Neural cell (in vitro differentiated cells): Measurements from ENCODE around the gene LRRK1. TPM values are rescaled to one million over a fixed set of nuclear protein-coding genes. Genes with fewer than 3 reads are reported as not detected.

Experiments used
- H2AFZ ChIP-seq: fragments of 200-600, 300-800 bp; sonication (generic), shearing (Covaris generic); 2 replicates; pipeline ENCODE4 v1.6.0; 2014; ENCODE audit warnings: low read depth, mild to moderate bottlenecking, antibody characterized with exemption, low read length, moderate library complexity
- H3F3A ChIP-seq: fragments of 200-600 bp; shearing (Covaris generic); 2 replicates; pipeline ENCODE4 v1.6.1; 2016; ENCODE audit warnings: mild to moderate bottlenecking, moderate library complexity, mixed read lengths, antibody characterized with exemption, low read length; ENCODE audit not compliant: insufficient read depth, poor library complexity, severe bottlenecking
- H3K27ac ChIP-seq: fragments of 200-600, 300-800 bp; sonication (generic), shearing (Covaris generic); 2 replicates; pipeline ENCODE4 v1.5.1; 2014; ENCODE audit warnings: mild to moderate bottlenecking, low read length, moderate library complexity
- H3K27me3 ChIP-seq: fragments of 300-800, 200-600 bp; sonication (generic), shearing (Covaris generic); 2 replicates; pipeline ENCODE4 v1.6.0; 2014; ENCODE audit warnings: mild to moderate bottlenecking, low read depth, low read length, moderate library complexity; ENCODE audit not compliant: insufficient read depth
- H3K36me3 ChIP-seq: fragments of 300-800, 200-600 bp; sonication (generic), shearing (Covaris generic); 2 replicates; pipeline ENCODE4 v1.5.1; 2014; ENCODE audit warnings: mild to moderate bottlenecking, antibody characterized with exemption, low read length, moderate library complexity; ENCODE audit not compliant: insufficient read depth
- H3K4me2 ChIP-seq: fragments of 300-800, 200-600 bp; sonication (generic), shearing (Covaris generic); 2 replicates; pipeline ENCODE4 v1.6.0; 2014; ENCODE audit warnings: mild to moderate bottlenecking, low read length
- H3K4me3 ChIP-seq: fragments of 300-800, 200-600 bp; sonication (generic), shearing (Covaris generic); 2 replicates; pipeline ENCODE4 v1.5.1; 2014; ENCODE audit warnings: mild to moderate bottlenecking, low read length, moderate library complexity
- H3K79me2 ChIP-seq: fragments of 200-600 bp; shearing (Covaris generic); replicated peaks from 2 replicates; pipeline ENCODE4 v1.6.0; 2014; ENCODE audit warnings: mild to moderate bottlenecking, low read length, moderate library complexity; ENCODE audit not compliant: insufficient read depth
- H3K9ac ChIP-seq: fragments of 300-800, 200-600 bp; sonication (generic), shearing (Covaris generic); 2 replicates; pipeline ENCODE4 v1.6.1; 2016; ENCODE audit warnings: mild to moderate bottlenecking, low read length, mixed read lengths
- H3K9me2 ChIP-seq: fragments of 200-600 bp; shearing (Covaris generic); 2 replicates; pipeline ENCODE4 v1.6.1; 2016; ENCODE audit warnings: mild to moderate bottlenecking, low read length, mixed read lengths; ENCODE audit not compliant: insufficient read depth
- H3K9me3 ChIP-seq: fragments of 200-600, 300-800 bp; sonication (generic), shearing (Covaris generic); 2 replicates; pipeline ENCODE4 v1.6.1; 2016; ENCODE audit warnings: mild to moderate bottlenecking, mixed run types, low read length, moderate library complexity, mixed read lengths
- H4K20me1 ChIP-seq: fragments of 200-600 bp; shearing (Covaris generic); 2 replicates; pipeline ENCODE4 v1.6.1; 2016; ENCODE audit warnings: mild to moderate bottlenecking, mixed run types; ENCODE audit not compliant: insufficient read depth
- EP300 ChIP-seq: fragments of 450-650 bp; conservative IDR thresholded peaks from 2 replicates; pipeline ENCODE4 v1.6.1; 2014; ENCODE audit warnings: antibody characterized with exemption, mild to moderate bottlenecking, moderate library complexity; ENCODE audit not compliant: poor library complexity, severe bottlenecking
- EZH2 ChIP-seq: fragments of 200-600, 300-800 bp; shearing (Covaris generic), sonication (generic); IDR thresholded peaks from 2 replicates; pipeline ENCODE4 v1.6.1; 2014; ENCODE audit warnings: antibody characterized with exemption, low read length, borderline replicate concordance, mild to moderate bottlenecking; ENCODE audit not compliant: insufficient read depth, poor library complexity, severe bottlenecking
- MXI1 ChIP-seq: fragments of 450-650 bp; conservative IDR thresholded peaks from 2 replicates; pipeline ENCODE4 v1.6.1; 2014; ENCODE audit warnings: antibody characterized with exemption, mild to moderate bottlenecking; ENCODE audit not compliant: poor library complexity, severe bottlenecking
- POLR2AphosphoS5 ChIP-seq: IDR thresholded peaks from 2 replicates; pipeline ENCODE4 v1.6.1; 2012
- RAD21 ChIP-seq: fragments of 450-650 bp; conservative IDR thresholded peaks from 2 replicates; pipeline ENCODE4 v1.6.1; 2014; ENCODE audit warnings: antibody characterized with exemption, mild to moderate bottlenecking, moderate library complexity
- SMC3 ChIP-seq: fragments of 450-650 bp; conservative IDR thresholded peaks from 2 replicates; pipeline ENCODE4 v1.6.1; 2014; ENCODE audit warnings: antibody characterized with exemption, mild to moderate bottlenecking, moderate library complexity; ENCODE audit not compliant: poor library complexity
- TAF1 ChIP-seq: IDR thresholded peaks from 2 replicates; pipeline ENCODE4 v1.6.1; 2012; ENCODE audit warnings: low read depth
- polyA plus RNA-seq: library from polyadenylated mRNA; depleted of rRNA; stranded (reverse); fragments of >200 nt; gene quantifications from 2 replicates; pipeline ENCODE4 v1.2.3, GENCODE V29; 2014
- TF ChIP-seq, protein P1 (sequence below): IDR thresholded peaks from 2 replicates; pipeline ENCODE4 v1.6.1; 2012; ENCODE audit warnings: borderline replicate concordance
- TF ChIP-seq, protein P2 (sequence below): fragments of 450-650 bp; IDR thresholded peaks from 2 replicates; pipeline ENCODE4 v1.5.1; 2014; ENCODE audit warnings: antibody characterized with exemption, mild to moderate bottlenecking, moderate library complexity; ENCODE audit not compliant: poor library complexity, severe bottlenecking

Gene LRRK1
- polyA plus RNA-seq, 1 donor from 2014 or later: 0.06 TPM

DNA sequence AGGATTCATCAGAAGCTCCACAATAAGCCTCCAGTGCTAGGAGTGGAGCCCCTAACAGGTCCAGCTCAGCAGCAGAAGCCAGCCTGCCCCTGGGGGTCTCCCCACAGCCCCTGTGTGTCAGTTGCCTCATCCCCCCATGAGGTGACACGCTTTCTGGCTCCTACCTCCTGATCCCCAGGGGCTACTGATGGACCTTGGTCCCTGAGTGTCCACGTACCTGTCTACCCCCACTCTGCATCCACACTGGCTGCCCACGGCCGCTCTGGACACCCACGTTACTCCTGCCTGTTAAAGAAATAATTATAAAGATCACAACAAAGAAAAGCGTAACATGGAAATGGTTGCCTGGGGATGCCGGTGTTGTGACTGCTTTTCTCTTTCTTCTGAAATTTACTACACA, 189.6 kb downstream of the LRRK1 start:
- Histone ChIP-seq H3K79me2 (no peaks in the 10 kb centered on the region), H3K9ac (no peak overlapping the region), H3F3A (no peaks in the 10 kb centered on the region), H2AFZ (no peak overlapping the region), H3K9me3 (no peaks in the 10 kb centered on the region), H3K9me2 (no peaks in the 10 kb centered on the region), H3K4me2 (no peak overlapping the region), H3K36me3 (no peaks in the 10 kb centered on the region), H3K27me3 (no peaks in the 10 kb centered on the region), H3K27ac (no peak overlapping the region), H4K20me1 (no peaks in the 10 kb centered on the region), H3K4me3 (no peak overlapping the region)
- TF ChIP-seq SMC3 (no peak), MXI1 (no peak), RAD21 (no peak), EZH2 (no peak), TAF1 (no peak), EP300 (no peak), POLR2AphosphoS5 (no peak)
- TF ChIP-seq, protein P1, sequence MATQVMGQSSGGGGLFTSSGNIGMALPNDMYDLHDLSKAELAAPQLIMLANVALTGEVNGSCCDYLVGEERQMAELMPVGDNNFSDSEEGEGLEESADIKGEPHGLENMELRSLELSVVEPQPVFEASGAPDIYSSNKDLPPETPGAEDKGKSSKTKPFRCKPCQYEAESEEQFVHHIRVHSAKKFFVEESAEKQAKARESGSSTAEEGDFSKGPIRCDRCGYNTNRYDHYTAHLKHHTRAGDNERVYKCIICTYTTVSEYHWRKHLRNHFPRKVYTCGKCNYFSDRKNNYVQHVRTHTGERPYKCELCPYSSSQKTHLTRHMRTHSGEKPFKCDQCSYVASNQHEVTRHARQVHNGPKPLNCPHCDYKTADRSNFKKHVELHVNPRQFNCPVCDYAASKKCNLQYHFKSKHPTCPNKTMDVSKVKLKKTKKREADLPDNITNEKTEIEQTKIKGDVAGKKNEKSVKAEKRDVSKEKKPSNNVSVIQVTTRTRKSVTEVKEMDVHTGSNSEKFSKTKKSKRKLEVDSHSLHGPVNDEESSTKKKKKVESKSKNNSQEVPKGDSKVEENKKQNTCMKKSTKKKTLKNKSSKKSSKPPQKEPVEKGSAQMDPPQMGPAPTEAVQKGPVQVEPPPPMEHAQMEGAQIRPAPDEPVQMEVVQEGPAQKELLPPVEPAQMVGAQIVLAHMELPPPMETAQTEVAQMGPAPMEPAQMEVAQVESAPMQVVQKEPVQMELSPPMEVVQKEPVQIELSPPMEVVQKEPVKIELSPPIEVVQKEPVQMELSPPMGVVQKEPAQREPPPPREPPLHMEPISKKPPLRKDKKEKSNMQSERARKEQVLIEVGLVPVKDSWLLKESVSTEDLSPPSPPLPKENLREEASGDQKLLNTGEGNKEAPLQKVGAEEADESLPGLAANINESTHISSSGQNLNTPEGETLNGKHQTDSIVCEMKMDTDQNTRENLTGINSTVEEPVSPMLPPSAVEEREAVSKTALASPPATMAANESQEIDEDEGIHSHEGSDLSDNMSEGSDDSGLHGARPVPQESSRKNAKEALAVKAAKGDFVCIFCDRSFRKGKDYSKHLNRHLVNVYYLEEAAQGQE: no peak
- TF ChIP-seq, protein P2, sequence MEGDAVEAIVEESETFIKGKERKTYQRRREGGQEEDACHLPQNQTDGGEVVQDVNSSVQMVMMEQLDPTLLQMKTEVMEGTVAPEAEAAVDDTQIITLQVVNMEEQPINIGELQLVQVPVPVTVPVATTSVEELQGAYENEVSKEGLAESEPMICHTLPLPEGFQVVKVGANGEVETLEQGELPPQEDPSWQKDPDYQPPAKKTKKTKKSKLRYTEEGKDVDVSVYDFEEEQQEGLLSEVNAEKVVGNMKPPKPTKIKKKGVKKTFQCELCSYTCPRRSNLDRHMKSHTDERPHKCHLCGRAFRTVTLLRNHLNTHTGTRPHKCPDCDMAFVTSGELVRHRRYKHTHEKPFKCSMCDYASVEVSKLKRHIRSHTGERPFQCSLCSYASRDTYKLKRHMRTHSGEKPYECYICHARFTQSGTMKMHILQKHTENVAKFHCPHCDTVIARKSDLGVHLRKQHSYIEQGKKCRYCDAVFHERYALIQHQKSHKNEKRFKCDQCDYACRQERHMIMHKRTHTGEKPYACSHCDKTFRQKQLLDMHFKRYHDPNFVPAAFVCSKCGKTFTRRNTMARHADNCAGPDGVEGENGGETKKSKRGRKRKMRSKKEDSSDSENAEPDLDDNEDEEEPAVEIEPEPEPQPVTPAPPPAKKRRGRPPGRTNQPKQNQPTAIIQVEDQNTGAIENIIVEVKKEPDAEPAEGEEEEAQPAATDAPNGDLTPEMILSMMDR: no peak

DNA sequence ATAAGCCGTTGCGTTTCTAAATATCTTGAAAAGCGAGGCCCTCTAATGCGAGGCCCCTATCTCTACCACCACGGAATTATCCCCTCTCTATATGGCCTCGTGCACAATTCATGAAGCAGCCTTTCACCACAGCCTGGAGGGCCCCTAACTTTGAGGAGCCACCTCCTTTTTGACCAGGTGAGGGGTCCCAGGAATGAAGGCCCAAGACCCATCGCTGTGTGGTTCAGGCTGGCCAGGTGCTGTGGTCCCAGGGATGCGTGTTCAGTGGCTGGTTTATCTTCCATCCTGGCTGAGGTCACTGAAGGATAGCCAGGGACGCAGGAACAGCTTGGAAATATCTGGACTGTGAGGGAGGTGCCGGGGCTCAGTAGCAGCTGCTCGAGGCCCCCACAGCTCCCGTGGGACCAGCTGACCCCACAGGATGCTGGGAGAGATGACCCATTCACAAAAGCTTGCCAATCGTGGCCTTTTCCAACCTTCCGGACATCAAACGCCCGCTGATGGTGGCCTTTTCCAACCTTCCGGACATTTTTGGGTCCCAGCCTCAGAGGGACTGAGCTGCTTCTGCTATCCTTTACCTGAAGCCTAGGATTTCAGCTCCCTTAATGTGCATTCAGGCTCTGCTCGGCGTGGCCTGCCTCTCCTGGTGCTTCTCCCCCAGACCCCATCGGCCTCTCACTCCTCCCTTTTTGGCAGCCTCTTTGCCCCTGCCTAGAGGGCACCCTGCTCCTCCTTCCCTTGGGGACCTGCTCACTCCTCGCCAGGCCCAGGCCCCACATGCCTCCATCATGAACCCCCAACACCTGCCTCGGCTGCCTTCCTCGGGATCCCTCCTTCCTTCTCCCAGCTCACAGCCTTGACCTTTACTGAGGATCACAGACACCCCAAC, 191.8 kb downstream of the LRRK1 start:
- Histone ChIP-seq H2AFZ (no peak overlapping the region), H3F3A (no peaks in the 10 kb centered on the region), H3K9ac (no peak overlapping the region), H3K36me3 (no peaks in the 10 kb centered on the region), H3K4me2 (no peak overlapping the region), H3K9me2 (no peaks in the 10 kb centered on the region), H3K79me2 (no peaks in the 10 kb centered on the region), H3K4me3 (no peak overlapping the region), H3K27ac (no peak overlapping the region), H3K9me3 (no peaks in the 10 kb centered on the region), H3K27me3 (no peaks in the 10 kb centered on the region), H4K20me1 (no peaks in the 10 kb centered on the region)
- no peak for TF ChIP-seq TAF1
- TF ChIP-seq, protein P2: no peak
- TF ChIP-seq, protein P1: no peak
- no peak for TF ChIP-seq RAD21
- TF ChIP-seq POLR2AphosphoS5: no peak
- TF ChIP-seq EZH2: no peak
- TF ChIP-seq SMC3: no peak
- no peak for TF ChIP-seq MXI1
- no peak for TF ChIP-seq EP300
